ENCODE data around the gene CACNA1C.

The CACNA1C gene

DNA sequence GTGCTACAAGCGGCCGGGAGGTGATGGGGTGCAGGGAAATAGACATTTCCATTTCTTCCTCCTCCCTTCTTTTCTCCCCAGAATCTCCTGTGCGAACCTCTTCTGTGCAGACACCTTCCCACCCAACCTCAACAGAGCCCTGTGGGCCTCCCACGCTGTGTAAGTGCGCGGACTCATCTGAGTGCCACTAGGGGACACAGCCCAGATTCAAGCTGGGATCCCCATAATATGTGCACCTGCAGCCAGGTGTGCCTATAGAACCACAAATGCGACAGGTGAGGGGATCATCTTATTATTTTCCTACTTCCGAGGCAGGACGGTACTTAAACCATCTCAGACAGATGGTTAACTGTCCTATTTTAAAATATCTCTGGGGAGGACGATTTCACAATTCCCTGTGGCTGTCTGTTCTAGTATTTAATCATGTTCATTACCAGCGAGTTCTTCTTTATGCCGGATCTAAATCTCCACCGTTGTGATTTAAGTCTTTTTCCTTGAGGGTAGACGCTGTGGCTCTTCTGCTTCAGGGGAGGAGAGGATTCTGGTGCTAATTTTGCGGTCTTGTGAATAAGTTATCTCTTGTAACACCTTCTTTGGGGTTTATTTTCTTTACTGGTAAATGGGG lies 17.2 kb upstream of the CACNA1C start:
- DNase-seq (ENCODE audit: low read depth), result no peak

DNA sequence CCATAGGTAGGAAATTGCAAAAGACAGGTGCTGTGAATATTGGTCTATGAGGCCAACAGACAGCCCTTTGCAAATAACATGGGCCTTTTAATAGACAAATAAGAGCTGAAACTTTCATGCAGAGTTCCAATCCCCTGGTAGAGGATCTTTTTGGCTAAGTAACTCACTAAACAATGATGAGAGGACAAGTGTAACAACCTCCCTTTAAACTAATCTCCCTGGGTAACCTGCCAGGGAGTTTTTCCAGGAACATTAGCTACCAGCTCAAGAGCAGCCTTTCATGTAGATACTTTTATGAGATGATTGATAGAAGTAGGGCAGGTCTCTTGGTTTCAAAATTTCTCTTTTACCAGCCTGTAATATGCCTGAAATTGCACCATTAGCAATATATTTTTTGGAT lies 13.8 kb upstream of the CACNA1C start:
- no peak for DNase-seq (ENCODE audit: low read depth)

DNA sequence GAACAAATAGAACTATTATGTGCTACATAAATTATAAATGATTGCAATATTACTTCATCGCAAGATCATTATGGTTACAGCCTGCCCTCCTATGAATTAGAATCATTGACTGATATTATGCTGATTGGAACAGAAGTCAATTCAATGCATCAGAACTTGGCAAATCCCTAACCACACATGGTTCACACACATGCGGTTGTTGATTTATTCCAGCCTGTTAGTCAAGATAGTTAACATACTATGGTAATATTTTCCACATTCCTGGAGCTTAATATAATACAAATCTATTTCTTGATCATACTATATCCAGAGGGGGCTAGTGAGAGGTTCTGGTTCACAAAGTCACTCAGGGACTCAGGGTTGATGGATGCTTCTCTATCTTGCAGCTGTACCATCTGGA lies 9.7 kb upstream of the CACNA1C start:
- DNase-seq (ENCODE audit: low read depth), result no peak

DNA sequence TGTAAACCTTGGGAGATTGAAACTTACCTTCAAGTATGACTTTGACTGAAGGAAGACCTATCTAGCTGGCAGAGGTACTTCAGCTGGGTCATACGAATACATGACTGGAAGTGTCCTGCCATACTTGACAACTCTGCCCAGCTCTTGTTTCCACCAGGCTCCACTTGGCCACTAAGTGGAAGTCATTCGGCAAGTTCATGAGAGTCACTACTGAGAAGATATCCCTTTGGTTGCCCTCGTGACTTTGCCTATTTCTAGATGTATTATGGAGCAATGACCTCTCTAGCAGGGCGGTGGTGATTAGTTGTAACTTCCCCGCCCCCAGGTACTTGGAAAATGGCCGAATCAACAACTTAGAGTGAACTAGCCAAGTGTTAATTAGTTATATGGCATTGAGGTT lies 8.6 kb upstream of the CACNA1C start:
- no peak for DNase-seq (ENCODE audit: low read depth)

DNA sequence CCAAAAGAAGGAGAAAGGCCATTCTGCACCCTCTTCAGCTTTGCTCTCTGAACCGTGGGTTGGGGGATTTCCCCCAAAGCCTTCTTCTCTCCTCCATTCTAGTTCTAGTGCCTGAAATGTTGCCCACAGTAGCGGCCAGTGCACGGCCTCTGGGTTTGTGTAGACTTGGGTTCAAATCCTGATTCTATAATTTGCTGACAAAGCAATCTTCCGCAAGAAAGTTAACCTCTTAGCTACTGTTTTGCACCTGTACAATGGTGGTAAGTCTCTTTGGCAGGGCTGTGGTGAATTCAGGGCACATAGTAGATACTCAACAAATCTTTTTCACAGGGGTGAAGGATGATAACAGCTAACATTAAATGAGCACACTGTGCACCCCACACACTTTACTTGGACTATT lies 5.8 kb upstream of the CACNA1C start:
- DNase-seq (ENCODE audit: low read depth), result no peak

DNA sequence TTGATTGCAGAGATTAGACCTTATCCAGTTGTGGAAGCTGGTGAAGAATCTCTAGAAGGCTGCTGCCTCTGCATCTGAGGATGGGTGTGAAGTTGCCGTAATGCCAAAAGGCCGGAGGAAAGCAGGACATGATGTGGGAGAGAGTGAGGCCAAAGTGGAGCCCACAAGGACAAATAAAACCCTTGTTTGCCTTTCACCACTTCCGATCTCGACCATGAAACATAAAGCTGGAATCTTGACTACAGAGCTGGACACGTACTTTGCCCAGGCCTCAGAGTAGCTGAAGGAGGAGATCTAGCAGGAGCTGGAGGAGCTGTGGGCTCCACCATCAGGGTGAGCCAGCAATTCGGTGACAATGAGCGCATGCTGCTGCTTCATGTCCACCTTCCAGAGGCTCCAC lies 5.0 kb upstream of the CACNA1C start:
- DNase-seq (ENCODE audit: low read depth), result no peak

DNA sequence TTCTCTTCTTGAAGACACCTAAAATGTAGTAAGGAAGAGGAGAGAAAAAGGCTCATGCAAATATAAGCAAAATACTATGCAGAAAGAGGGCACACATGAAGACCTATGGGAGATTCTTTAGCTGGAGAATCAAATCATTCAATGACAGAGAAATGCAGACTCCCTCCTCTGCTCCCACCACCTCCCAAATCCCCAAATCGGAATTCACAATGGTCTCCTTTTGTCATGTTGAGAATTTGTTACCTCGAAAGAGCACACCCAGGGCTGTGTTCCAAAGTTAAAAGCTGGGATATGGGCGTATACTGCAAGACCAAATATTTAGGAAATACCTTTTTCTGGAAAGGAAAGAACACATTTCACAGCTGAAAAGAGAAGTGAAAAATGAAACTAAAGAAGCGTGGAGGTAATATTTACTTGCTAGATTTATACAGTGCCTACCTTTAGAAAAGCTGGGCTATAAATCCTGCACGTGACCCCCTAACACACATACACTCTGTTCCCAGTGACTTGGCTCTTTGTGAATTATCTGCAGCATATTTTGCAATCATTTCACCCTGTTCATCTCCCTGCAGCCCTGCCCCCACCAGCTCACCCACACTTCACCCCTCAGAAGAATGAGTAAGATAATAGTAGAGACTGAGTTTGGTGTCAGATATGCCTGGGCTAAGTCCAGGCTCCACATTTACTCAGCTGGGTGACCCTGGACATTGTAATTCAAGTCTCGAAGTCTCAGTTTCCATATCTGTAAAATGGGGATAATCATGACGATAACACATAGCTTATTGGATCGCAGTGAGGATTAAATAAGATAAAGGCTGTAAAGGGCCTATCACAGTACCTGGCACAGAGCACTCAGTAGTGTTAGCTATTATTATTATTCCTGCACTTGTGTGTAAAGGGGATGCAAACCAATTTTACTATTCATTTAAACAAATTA lies 2.9 kb upstream of the CACNA1C start:
- DNase-seq (ENCODE audit: low read depth), result no peak

DNA sequence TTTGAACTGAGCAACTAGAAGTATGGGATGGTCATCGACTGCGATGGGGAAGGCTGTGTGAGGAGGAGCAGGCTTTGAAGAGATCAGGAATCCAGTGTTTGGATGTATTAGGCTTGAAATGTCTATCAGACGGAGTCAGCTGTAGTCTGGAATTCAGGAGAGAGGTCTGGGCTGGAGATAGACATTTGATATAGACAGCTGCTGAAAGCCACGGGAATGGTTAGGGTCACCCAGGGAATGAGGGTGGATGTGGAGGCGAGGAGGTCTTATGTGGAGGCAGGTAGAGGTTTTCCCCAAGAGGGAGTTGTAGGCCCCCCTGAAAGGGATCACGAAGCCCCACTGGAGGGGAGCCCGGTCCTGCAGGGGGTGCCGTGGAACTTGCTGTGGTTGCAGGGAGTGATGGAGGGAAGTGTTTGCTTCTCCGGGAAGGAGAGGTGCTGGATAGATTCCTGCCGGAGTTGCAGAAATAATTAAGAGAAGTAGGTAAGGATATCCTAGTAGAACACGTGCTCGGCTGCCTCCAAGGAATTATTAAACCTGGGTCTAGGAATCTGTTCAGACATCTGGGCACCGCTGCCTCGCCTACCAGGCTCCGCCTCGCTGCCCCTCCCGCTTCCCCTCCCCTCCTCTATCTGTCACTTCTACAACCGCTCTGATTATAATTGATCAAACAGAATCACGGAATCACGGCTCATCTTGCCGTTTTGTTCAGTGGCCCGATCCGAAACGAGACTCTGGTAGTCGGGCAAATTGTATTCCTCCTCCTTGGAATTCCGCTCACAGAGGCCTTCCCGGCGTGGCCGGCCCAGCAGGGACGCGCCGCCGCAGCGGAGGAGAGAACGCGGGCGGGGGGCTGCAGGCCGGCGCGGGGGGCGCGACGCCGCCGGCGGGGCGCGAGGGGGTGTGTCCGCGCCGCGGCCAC lies 826 bp upstream of the CACNA1C start:
- DNase-seq (ENCODE audit: low read depth), result no peak

DNA sequence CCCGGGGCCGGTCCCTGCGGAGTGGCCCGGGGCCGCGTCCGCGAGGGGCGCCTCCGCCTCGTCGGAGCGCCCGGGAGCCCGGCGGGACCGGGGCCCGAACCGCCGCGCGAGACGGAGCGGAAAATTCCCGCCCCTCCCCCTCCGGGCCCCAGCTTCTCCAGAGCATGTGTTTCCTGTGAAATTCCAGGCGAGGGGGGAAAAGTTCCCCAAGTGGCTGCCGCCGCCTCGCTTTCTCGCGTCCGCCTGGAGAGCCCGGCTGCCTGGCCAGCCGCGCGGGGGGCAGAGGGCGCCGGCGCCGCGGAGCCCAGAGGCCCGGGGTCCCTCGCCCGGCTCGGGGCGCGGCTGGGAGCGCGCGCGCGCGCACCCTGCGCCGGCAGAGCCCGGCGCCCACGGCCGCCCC lies 904 bp downstream of the CACNA1C start:
- DNase-seq (ENCODE audit: low read depth), result no peak

DNA sequence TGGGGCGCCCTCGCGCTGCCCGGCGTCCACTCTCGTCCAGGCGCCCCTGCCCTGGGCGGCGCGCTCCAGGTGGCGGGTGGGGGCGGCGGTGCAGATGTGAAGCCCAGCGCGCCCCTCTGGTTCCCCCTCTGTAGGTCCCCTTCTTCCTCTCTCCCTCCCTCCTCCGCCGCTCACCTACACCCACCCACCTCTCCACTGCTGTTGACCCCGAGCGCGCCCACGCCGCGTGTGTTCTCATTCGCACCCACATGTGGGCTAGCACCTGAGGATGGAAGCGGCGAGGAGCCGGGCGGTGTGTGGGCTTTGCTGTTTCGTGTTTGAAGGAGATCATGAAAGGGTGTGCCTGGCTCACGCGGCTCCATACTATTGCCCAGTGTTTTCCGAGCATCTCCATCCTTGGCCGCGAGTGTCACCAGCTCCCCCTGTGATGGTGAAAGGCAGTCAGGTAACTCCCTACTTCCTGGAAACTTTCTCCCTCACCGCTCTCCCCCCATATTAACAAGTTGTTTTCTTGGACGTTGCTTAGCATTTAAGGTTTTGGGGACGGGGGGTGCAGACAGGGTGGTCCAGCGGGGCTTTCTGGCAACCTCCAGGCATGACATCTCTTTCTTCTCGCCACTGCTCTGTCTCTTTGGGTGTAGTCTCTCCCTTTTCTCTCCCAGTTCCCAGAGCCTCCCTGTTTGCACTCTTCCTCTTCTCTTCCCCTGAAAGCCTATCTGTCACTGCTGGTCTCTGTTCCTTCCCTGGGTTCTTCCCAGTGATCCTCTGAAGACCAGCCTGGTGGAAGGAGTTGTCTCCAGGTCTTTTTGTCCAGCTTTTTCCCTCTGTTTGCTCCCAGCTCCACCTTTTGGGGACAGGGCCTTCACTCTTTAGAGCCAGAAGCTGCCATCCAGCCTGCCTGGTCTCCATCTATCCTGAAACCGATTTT lies 1.6 kb downstream of the CACNA1C start:
- DNase-seq (ENCODE audit: low read depth), result no peak

DNA sequence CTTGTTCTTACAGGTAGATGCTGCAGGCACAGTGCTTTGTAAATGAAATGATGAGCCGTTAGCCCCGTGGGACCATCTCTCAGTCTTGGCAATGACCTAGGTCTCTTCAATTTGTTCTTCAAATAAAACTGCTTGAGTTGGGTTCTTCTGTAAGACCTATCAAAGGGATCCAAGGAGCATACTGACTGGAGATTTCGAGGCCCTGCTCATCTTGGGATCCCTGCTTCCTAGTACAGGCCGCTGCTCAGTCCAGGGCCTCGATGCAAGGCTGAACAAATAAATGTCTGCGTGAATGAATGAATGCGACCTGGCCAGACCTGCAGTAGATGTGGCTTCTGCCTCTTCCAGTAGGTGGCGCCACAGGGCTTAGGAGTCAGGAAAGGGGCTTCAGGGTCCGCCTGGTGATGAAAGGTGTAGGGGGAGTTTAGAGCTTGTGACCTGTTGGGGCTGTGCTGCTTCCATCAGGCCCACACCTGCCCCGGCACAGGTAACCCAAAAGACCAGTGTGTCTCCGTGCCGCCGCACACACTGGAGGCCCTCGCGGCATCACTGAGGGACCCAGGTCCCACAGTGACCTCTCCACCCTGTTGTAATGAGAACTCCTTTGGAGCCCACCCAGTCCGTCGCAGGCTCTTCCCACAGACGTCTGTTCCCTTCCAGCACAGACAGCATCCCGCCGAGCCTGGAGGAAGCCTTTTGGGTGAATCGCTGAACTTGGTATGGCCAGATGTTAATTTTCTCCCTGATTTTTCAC lies 4.4 kb downstream of the CACNA1C start:
- no peak for DNase-seq (ENCODE audit: low read depth)

DNA sequence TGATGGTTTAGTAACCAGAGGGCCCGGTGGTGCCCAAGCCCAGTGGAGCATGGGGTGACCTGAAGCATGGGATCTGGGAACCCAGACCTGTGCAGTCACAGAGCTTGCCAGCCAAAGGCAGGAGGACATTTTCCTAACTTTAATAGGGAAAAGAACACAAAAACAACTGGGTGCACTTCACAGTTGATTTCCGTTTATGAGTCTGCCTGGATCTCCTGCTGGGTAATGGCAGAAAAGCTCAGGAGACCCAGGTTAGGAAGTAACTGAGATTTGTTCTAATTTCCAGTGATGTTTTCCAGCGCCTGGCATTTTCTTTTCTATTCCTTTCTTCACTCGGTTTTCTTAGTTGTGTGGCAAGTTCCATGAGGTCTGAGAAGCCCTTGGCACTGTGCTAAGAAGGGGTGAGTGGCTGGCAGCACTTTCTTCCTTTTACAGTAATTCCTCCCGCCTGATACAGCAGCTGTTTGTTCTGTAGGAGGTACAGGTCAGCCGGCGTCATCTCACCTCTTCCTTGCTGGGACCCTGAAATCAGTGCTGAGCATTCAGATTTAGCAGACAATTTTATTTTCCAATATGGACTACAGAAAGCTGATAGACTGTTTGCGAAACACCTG lies 5.1 kb downstream of the CACNA1C start:
- DNase-seq (ENCODE audit: low read depth), result no peak

DNA sequence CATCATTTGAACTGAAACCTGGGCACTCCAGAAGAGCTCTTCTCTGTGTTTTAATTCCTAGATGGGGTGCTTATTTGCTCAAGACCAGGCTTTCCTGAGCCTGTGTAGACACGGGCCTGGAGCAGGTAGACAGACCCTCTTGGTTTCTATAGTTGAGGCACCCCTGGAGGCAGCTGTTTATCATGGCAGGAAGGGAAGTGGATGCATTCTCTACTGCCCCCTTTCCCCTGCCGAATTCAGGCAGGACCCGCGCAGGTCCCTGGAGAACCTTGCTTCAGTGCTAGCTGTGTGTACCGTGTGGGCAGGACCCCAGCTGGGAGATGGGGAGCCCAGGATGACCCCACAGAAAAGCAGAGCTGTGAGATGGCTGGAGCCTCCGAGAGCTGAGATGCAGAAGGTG lies 6.0 kb downstream of the CACNA1C start:
- DNase-seq (ENCODE audit: low read depth), result no peak

DNA sequence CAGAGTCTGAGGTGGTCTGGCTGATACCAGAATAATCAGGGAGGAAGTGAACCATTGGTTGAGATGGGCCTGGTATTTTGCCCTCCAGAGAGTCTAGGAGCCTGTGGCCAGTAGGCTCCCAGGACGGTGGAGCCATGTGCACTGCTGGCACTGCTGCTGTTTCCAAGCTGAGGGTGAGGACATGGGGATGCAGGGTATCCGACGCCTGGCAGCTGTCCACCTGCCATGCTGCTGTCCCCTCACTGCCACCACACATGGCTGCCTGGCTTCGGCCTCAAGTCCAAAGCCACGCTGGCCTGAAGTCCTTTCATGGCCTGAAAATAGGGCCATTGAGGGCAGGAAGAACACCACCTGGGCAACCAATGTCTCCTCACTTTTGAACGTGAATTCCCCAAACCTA lies 8.6 kb downstream of the CACNA1C start:
- no peak for DNase-seq (ENCODE audit: low read depth)

DNA sequence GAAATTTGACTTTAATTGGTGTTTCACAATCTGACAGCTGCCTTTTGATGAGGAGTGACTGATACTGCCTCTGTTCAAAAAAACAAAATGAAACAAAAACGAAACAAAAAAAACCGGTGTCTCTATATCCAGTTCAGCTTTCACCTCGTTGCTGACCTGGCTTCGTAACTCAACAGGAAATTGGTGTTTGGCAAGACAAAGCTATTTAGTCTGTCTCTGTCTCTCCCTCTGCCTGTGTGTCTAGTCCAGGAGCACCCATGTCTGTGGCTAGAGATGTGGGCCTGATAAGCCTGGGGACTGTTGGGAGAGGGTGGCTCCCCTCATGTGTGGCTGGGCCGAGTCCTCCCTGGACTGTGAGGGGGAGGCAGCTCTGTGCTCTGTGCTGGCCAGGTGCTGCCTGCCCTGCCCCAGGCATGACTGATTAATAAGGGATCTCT lies 11.3 kb downstream of the CACNA1C start:
- DNase-seq (ENCODE audit: low read depth), result no peak

DNA sequence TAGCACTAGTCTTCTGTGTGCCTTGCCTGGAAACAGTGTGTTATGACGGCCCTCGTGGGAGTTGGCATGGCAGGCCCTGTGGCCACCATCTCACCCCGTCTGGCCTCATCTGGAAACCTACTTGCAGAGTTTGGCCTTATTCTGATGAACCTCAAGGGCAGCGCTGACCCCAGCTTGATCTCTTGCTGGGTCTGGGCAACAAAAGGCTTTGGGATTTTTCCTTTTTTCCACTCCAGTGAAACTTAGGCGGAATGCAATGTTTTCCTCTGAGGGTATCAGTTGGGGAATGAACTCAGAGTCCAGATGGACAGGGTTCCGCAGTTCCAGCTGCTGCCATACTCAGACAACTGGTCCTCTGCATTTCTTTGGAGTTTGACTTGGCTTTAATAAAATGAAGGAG lies 15.9 kb downstream of the CACNA1C start:
- no peak for DNase-seq (ENCODE audit: low read depth)

DNA sequence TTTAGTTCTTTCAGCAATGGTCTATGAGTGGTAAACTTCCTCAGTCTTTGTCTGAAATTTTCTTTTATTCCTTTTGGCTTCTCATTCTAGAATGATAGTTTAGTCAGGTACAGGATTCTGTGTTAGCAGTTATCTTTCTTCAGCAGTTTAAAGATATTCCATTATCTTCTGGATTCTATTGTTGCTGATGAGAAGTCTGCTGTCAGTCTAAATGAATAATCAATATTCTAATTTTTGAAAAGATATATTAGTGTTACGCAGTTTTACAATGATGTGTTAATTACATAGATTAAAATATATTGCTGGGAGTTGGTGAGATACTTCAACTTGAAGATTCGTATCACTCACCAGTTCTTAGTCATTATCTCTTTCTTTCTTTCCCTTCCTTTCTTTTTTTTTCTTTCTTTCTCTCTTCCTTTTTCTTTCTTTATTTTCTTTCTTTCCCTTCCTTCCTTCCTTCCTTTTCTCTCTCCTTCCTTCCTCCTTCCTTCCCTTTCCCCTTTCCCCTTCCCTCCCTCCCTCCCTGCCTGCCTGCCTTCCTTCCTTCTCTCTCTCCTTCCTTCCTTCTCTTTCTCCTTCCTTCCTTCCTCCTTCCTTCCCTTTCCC lies 17.8 kb downstream of the CACNA1C start:
- no peak for DNase-seq (ENCODE audit: low read depth)

DNA sequence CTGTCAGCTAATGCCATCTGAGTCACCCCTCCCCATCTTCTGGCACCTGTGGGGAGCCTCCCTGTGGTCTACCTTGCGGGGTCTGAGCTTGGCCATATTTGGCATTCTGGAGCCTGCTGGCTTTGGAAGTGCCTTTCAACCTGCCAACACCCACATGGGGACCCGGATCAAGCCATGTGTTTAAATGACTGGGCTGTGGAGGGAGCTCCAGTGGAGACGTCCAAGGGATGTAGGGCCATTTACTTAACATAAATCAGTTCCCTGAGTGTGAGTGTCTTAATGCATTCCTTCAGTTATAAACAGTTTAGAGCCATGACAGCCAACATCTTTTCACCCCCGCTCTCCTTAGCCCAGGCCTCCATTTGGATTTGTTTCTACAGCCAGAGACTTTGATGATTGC lies 22.0 kb downstream of the CACNA1C start:
- DNase-seq (ENCODE audit: low read depth), result no peak

DNA sequence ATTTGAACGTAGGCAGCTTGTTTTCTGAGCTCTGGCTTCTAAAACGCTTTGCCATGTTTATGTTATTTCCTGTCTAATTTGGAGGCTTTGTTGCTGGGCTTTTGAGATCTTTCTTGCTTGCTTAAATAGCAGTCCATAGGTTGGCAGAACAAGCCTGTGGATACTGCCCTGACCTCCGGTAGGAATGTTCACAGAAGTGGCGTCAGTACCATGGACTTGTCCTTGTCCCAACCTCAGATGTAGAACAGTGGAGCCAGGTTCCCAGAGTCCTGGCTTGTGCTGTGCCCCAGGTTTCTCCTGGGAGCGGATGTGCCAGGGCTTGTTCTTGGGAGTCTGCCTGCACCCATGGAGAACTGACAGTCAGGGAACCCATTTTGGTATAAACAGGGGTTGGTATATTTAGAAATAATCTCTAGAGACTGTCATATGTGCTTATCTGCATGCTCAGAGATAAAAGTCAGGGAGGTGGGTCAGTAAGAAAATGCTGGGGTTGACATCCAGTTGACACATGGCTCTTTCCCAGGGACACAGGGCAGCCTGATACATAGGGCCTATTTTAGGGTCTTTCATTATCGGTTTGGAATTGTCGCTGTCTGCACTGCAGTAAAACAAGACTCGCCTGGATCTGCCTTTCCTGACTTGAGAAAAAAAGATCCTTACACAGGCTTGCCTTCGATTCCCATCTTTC lies 22.9 kb downstream of the CACNA1C start:
- no peak for DNase-seq (ENCODE audit: low read depth)

All from GM04504 (cell line).